GM21717 (cell line): ENCODE measurements around the gene UBE2D2.

Source experiments
- ATAC-seq: cut with Tn5 transposase; IDR thresholded peaks from one replicate; pipeline ENCODE4 v1.9.1; 2021; ENCODE audit warnings: mild to moderate bottlenecking, moderate library complexity; ENCODE audit not compliant: unreplicated experiment

The UBE2D2 gene

GRCh38 chr5:139671096-139671841, 110.1 kb downstream of the UBE2D2 start:
- no peak for ATAC-seq

- no peak for ATAC-seq
Observed at GRCh38 chr5:139675213-139675612, 114.1 kb downstream of the UBE2D2 start.

- ATAC-seq: no peak
Observed at GRCh38 chr5:139675825-139676224, 114.7 kb downstream of the UBE2D2 start.

- no peak for ATAC-seq
Observed at GRCh38 chr5:139676406-139676805, 115.3 kb downstream of the UBE2D2 start.

- no peak for ATAC-seq
Observed at GRCh38 chr5:139676951-139677735, 116.0 kb downstream of the UBE2D2 start.
